Lung (tissue), 12 donors: ENCODE data around the gene PCSK6. TPM values are rescaled to one million over a fixed set of nuclear protein-coding genes. Genes with fewer than 3 reads are reported as not detected.

Experiments used
- ATAC-seq: fragments of 200-7000 bp; cut with Tn5 transposase; one replicate; pipeline ENCODE4 v1.9.1; 2020; ENCODE audit warnings: moderate number of reproducible peaks; ENCODE audit not compliant: insufficient read depth, low FRiP score
- DNase-seq, 3 donors: peaks; one replicate each; pipeline ENCODE4 v3.0.0-alpha.2; 2013 to 2017
- H3K27ac ChIP-seq, 2 donors: one replicate each; pipeline ENCODE4 v1.5.1; 2013; ENCODE audit warnings: mild to moderate bottlenecking in 2 of 2, moderate library complexity in 2 of 2, control low read depth in 1 of 2, inconsistent platforms in 1 of 2, low read depth in 1 of 2, low read length in 1 of 2
- H3K27me3 ChIP-seq, 3 donors: one replicate each; pipeline ENCODE4 v1.5.1; 2013; ENCODE audit warnings: low read length in 2 of 3; ENCODE audit not compliant: control insufficient read depth in 3 of 3, insufficient read depth in 3 of 3
- H3K36me3 ChIP-seq, 4 donors: one replicate each; pipeline ENCODE4 v1.5.1; 2013; ENCODE audit warnings: low read length in 4 of 4, mild to moderate bottlenecking in 1 of 4, moderate library complexity in 1 of 4; ENCODE audit not compliant: control insufficient read depth in 4 of 4, insufficient read depth in 4 of 4
- H3K4me1 ChIP-seq, 5 donors: one replicate each; pipeline ENCODE4 v1.5.1; 2013; ENCODE audit warnings: low read length in 5 of 5, mild to moderate bottlenecking in 2 of 5, moderate library complexity in 1 of 5; ENCODE audit not compliant: control insufficient read depth in 5 of 5, insufficient read depth in 5 of 5
- H3K4me3 ChIP-seq: one replicate; pipeline ENCODE4 v1.5.1; 2013; ENCODE audit warnings: mild to moderate bottlenecking, control low read depth, moderate library complexity
- H3K9ac ChIP-seq, 2 donors: one replicate each; pipeline ENCODE4 v1.5.1; 2013; ENCODE audit warnings: low read length in 2 of 2, control low read depth in 1 of 2; ENCODE audit not compliant: insufficient read depth in 1 of 2
- H3K9me3 ChIP-seq, 4 donors: one replicate each; pipeline ENCODE4 v1.5.1; 2013; ENCODE audit warnings: low read length in 3 of 4, mild to moderate bottlenecking in 1 of 4, moderate library complexity in 1 of 4; ENCODE audit not compliant: control insufficient read depth in 4 of 4, insufficient read depth in 3 of 4
- WGBS, 2 donors: extraction: QIAGEN DNeasy Blood & Tissue Kit; methylation state at CpG; one replicate each; pipeline ENCODE4 v1.1.7; 2013; 5-methylcytosine and 5-hydroxymethylcytosine counted together
- polyA plus RNA-seq, 2 donors: library from polyadenylated mRNA; stranded (reverse); fragments of 200-250 nt; gene quantifications; one replicate each; pipeline ENCODE4 v1.2.1, GENCODE V29; 2013
- total RNA-seq, 2 donors: library from RNA; depleted of rRNA in 1 of 2; stranded (reverse); fragments of >200 nt in 1 of 2; gene quantifications; one replicate each; pipeline ENCODE4 v1.2.1, GENCODE V29; 2014 to 2021
- TF ChIP-seq, protein P1 (sequence below): IDR thresholded peaks from 2 replicates; pipeline ENCODE4 v1.5.1; 2012; ENCODE audit warnings: mild to moderate bottlenecking; ENCODE audit errors: control extremely low read depth, extremely low read depth
- donor health status: control.
- donor health status: control.
- donor health status: Bipolar disorder and iron deficiency.
- donor health status: healthy.
- donor health status: DM: yes; HTN: yes; CAD: no.

Gene PCSK6
- total and polyA plus RNA-seq, 4 donors = 4.6 to 41.0 (median 8.4) TPM

GRCh38 chr15:101322854-101323477, 166.5 kb downstream of the PCSK6 start:
- Histone ChIP-seq H3K4me3 (no peak overlapping the region), H3K4me1 (peaks cover 0 to 16% (median 0%) of the 10 kb centered on the region in 5 donors), H3K27ac (no peak overlapping the region), H3K27me3 (peaks cover 0 to 2% (median 0%) of the 10 kb centered on the region in 3 donors), H3K9ac (no peak overlapping the region), H3K9me3 (no peaks in the 10 kb centered on the region), H3K36me3 (no peaks in the 10 kb centered on the region)
- TF ChIP-seq, protein P1, sequence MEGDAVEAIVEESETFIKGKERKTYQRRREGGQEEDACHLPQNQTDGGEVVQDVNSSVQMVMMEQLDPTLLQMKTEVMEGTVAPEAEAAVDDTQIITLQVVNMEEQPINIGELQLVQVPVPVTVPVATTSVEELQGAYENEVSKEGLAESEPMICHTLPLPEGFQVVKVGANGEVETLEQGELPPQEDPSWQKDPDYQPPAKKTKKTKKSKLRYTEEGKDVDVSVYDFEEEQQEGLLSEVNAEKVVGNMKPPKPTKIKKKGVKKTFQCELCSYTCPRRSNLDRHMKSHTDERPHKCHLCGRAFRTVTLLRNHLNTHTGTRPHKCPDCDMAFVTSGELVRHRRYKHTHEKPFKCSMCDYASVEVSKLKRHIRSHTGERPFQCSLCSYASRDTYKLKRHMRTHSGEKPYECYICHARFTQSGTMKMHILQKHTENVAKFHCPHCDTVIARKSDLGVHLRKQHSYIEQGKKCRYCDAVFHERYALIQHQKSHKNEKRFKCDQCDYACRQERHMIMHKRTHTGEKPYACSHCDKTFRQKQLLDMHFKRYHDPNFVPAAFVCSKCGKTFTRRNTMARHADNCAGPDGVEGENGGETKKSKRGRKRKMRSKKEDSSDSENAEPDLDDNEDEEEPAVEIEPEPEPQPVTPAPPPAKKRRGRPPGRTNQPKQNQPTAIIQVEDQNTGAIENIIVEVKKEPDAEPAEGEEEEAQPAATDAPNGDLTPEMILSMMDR = no peak
- ATAC-seq (no peak), DNase-seq (peak in 1 of 3 donors; percentile 7)
- 86 to 91% methylated on average over 17 of the region's 17 CpGs for WGBS, 2 donors

GRCh38 chr15:101322016-101322695, 167.4 kb downstream of the PCSK6 start:
- no peaks in the 10 kb centered on the region for H3K9me3 ChIP-seq
- TF ChIP-seq, protein P1 = no peak
- no peaks in the 10 kb centered on the region for H3K36me3 ChIP-seq
- DNase-seq = no peak
- H3K4me3 ChIP-seq = no peak overlapping the region
- H3K27me3 ChIP-seq = peaks cover 0 to 2% (median 0%) of the 10 kb centered on the region in 3 donors
- 92 to 93% methylated on average over 21 of the region's 21 CpGs for WGBS, 2 donors
- H3K27ac ChIP-seq = no peak overlapping the region
- no peak for ATAC-seq
- peaks cover 0 to 16% (median 0%) of the 10 kb centered on the region in 5 donors for H3K4me1 ChIP-seq
- H3K9ac ChIP-seq = no peak overlapping the region

DNA sequence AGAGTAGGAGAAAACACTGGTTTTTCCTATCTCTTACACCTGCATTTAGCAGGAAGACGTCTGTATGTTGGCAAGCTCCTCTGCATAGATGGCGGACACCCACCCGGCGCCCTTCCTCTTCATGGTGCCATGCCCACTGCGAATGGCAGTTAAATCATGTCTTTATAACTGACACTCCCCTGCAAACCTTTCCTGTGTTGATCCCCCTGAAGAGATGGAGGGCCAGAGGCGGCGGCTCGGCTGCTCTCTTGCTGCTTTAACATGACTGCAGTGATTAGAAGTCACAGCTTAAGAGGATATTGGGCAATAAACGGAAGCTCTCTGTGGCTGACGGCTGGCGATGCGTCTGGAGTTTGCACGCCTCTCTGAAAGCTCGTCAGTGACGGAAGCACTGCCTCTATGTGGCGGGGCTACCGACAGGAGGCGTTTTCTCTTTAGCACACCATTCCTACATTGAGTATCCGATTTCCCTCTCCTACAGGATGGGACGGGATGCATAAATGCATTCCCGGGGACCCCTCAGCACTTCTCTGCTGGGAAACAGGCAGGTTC, 168.9 kb downstream of the PCSK6 start:
- TF ChIP-seq, protein P1 = peak; percentile 9
- ATAC-seq (no peak), DNase-seq (peak; percentile 76 to 86 (median 77))
- WGBS, 2 donors = 20 to 34% methylated on average over 21 of the region's 21 CpGs
- H3K27me3 ChIP-seq = no peaks in the 10 kb centered on the region
- H3K27ac ChIP-seq = no peak overlapping the region
- H3K4me3 ChIP-seq = no peak overlapping the region
- H3K36me3 ChIP-seq = peaks cover 0 to 1% (median 0%) of the 10 kb centered on the region in 4 donors
- peaks cover 0 to 16% (median 0%) of the 10 kb centered on the region in 5 donors for H3K4me1 ChIP-seq
- H3K9me3 ChIP-seq = no peaks in the 10 kb centered on the region
- no peak overlapping the region for H3K9ac ChIP-seq
